Neural progenitor cell (in vitro differentiated cells): ENCODE measurements around the gene CMC2. TPM values are rescaled to one million over a fixed set of nuclear protein-coding genes. Genes with fewer than 3 reads are reported as not detected.

Experiments used
- DNase-seq: peaks from one replicate; pipeline ENCODE4 v3.0.0-alpha.2; 2016; ENCODE audit warnings: low spot score
- H2AFZ ChIP-seq: fragments of 200-600 bp; sonication (generic); replicated peaks from 2 replicates; pipeline ENCODE4 v1.6.1; 2016; ENCODE audit warnings: antibody characterized with exemption
- H3F3A ChIP-seq: fragments of 200-600 bp; sonication (generic); 2 replicates; pipeline ENCODE4 v1.6.1; 2016; ENCODE audit warnings: antibody characterized with exemption, low read depth
- H3K27ac ChIP-seq: fragments of 200-600 bp; sonication (generic); 2 replicates; pipeline ENCODE4 v1.5.1; 2016; ENCODE audit warnings: mild to moderate bottlenecking
- H3K27me3 ChIP-seq: fragments of 200-600 bp; sonication (generic); 2 replicates; pipeline ENCODE4 v1.6.1; 2016; ENCODE audit warnings: mild to moderate bottlenecking, moderate library complexity
- H3K36me3 ChIP-seq: fragments of 200-600 bp; sonication (generic); 2 replicates; pipeline ENCODE4 v1.5.1; 2016
- H3K4me1 ChIP-seq: fragments of 200-600 bp; sonication (generic); 2 replicates; pipeline ENCODE4 v1.6.1; 2016; ENCODE audit warnings: mixed run types
- H3K4me2 ChIP-seq: fragments of 200-600 bp; sonication (generic); 2 replicates; pipeline ENCODE4 v1.6.1; 2016
- H3K4me3 ChIP-seq: fragments of 200-600 bp; sonication (generic); 2 replicates; pipeline ENCODE4 v1.5.1; 2016
- H3K79me2 ChIP-seq: fragments of 200-600 bp; sonication (generic); 2 replicates; pipeline ENCODE4 v1.6.1; 2016; ENCODE audit warnings: low read depth
- H3K9ac ChIP-seq: fragments of 200-600 bp; sonication (generic); 2 replicates; pipeline ENCODE4 v1.6.1; 2016
- H3K9me3 ChIP-seq: fragments of 200-600 bp; sonication (generic); 2 replicates; pipeline ENCODE4 v1.5.1; 2016; ENCODE audit warnings: low read depth
- H4K20me1 ChIP-seq: fragments of 200-600 bp; sonication (generic); 2 replicates; pipeline ENCODE4 v1.6.1; 2016; ENCODE audit warnings: low read depth
- H3K27ac Mint-ChIP-seq: 3 replicates; pipeline ENCODE4 v1.8.0; 2021; ENCODE audit warnings: mixed read lengths
- H3K27me3 Mint-ChIP-seq: 2 replicates; pipeline ENCODE4 v1.8.0; 2022; ENCODE audit warnings: low read depth, mild to moderate bottlenecking, inconsistent platforms, moderate library complexity, mixed read lengths; ENCODE audit not compliant: insufficient read depth
- H3K36me3 Mint-ChIP-seq: 3 replicates; pipeline ENCODE4 v1.8.0; 2021; ENCODE audit warnings: mixed read lengths
- H3K4me1 Mint-ChIP-seq: 3 replicates; pipeline ENCODE4 v1.8.0; 2021; ENCODE audit warnings: mixed read lengths
- H3K4me3 Mint-ChIP-seq: 3 replicates; pipeline ENCODE4 v1.8.0; 2021; ENCODE audit warnings: mild to moderate bottlenecking, moderate library complexity, mixed read lengths
- H3K9me3 Mint-ChIP-seq: 3 replicates; pipeline ENCODE4 v1.8.0; 2020; ENCODE audit warnings: mixed read lengths
- EZH2 ChIP-seq: fragments of 200-600 bp; sonication (generic); IDR thresholded peaks from 2 replicates; pipeline ENCODE4 v1.6.1; 2017; ENCODE audit warnings: antibody characterized with exemption, mild to moderate bottlenecking, moderate library complexity
- EZH2phosphoT487 ChIP-seq: fragments of 200-600 bp; sonication (generic); IDR thresholded peaks from 2 replicates; pipeline ENCODE4 v1.6.1; 2017; ENCODE audit warnings: antibody characterized with exemption
- total RNA-seq: library from RNA; depleted of rRNA; stranded (reverse); fragments of >200 nt; gene quantifications from 2 replicates; pipeline ENCODE4 v1.2.3, GENCODE V29; 2015; ENCODE audit warnings: low replicate concordance
- TF ChIP-seq, protein P1 (sequence below): fragments of 200-600 bp; sonication (generic); IDR thresholded peaks from 2 replicates; pipeline ENCODE4 v1.5.1; 2017; ENCODE audit warnings: antibody characterized with exemption, mild to moderate bottlenecking

The CMC2 gene
- total RNA-seq, 1 donor from 2014 or later, result 138 TPM

DNA sequence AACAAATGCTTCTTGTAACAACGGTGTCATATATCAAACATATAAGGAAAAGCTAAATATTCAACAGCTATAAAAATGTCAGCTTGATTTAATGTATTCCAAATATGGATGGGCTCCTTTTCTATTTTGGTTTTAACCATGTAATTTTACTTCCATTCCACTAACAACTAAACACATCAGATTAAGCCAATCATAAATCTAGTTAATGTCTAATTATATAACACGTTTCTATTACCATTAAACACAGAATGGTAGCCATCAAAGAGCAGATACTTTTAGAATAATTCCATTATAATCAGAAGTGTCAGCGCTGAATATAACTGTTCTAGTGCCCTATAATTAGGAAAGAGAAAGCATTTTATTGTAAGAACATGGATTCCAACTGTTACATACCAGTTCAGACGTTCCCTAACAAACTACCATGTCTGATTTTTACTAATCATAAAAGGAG lies 10.0 kb downstream of the CMC2 start:
- Mint-ChIP-seq H3K27me3 (peaks cover 4% of the 10 kb centered on the region), H3K4me3 (no peak overlapping the region), H3K36me3 (peaks cover 14% of the 10 kb centered on the region), H3K27ac (no peak overlapping the region), H3K4me1 (peaks cover 13% of the 10 kb centered on the region), H3K9me3 (peaks cover 4% of the 10 kb centered on the region)
- Histone ChIP-seq H3K9me3 (no peaks in the 10 kb centered on the region), H3F3A (no peaks in the 10 kb centered on the region), H3K36me3 (no peaks in the 10 kb centered on the region), H3K4me2 (no peak overlapping the region), H3K9ac (no peak overlapping the region), H3K79me2 (peaks cover 75% of the 10 kb centered on the region), H3K27ac (no peak overlapping the region), H3K4me1 (peaks cover 10% of the 10 kb centered on the region), H3K27me3 (no peaks in the 10 kb centered on the region), H3K4me3 (no peak overlapping the region), H4K20me1 (no peaks in the 10 kb centered on the region), H2AFZ (no peak overlapping the region)
- no peak for TF ChIP-seq EZH2
- TF ChIP-seq, protein P1, sequence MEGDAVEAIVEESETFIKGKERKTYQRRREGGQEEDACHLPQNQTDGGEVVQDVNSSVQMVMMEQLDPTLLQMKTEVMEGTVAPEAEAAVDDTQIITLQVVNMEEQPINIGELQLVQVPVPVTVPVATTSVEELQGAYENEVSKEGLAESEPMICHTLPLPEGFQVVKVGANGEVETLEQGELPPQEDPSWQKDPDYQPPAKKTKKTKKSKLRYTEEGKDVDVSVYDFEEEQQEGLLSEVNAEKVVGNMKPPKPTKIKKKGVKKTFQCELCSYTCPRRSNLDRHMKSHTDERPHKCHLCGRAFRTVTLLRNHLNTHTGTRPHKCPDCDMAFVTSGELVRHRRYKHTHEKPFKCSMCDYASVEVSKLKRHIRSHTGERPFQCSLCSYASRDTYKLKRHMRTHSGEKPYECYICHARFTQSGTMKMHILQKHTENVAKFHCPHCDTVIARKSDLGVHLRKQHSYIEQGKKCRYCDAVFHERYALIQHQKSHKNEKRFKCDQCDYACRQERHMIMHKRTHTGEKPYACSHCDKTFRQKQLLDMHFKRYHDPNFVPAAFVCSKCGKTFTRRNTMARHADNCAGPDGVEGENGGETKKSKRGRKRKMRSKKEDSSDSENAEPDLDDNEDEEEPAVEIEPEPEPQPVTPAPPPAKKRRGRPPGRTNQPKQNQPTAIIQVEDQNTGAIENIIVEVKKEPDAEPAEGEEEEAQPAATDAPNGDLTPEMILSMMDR, result no peak
- TF ChIP-seq EZH2phosphoT487, result no peak
- DNase-seq, result no peak

DNA sequence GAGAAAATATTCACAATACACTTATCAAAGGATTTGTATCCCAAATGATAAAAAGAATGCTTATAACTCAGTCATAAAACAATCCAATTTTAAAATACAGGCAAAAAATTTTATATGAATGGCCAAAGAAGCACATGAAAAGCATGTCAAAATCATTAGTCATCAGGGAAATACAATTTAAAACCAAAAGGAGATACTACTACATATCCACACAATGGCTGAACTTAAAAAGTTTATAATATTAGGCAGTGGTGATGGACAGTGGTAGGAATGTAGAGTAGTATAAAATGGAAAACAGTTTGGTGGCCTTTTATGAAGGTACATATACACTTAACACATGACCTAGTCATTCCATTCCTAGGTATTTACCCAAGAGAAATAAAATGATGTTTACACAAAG lies 12.2 kb downstream of the CMC2 start:
- H3K4me1 Mint-ChIP-seq, result peaks cover 13% of the 10 kb centered on the region
- no peak overlapping the region for H3K27ac Mint-ChIP-seq
- H3K9me3 ChIP-seq, result no peaks in the 10 kb centered on the region
- peaks cover under 1% of the 10 kb centered on the region for H3K9me3 Mint-ChIP-seq
- DNase-seq, result no peak
- no peak overlapping the region for H3K27ac ChIP-seq
- H3K4me3 Mint-ChIP-seq, result no peak overlapping the region
- no peak overlapping the region for H3K9ac ChIP-seq
- H3F3A ChIP-seq, result no peaks in the 10 kb centered on the region
- no peaks in the 10 kb centered on the region for H3K27me3 ChIP-seq
- H3K4me3 ChIP-seq, result no peak overlapping the region
- H3K27me3 Mint-ChIP-seq, result peaks cover 4% of the 10 kb centered on the region
- no peaks in the 10 kb centered on the region for H4K20me1 ChIP-seq
- no peak overlapping the region for H2AFZ ChIP-seq
- H3K4me1 ChIP-seq, result peaks cover 10% of the 10 kb centered on the region
- H3K36me3 Mint-ChIP-seq, result peaks cover 12% of the 10 kb centered on the region
- H3K4me2 ChIP-seq, result no peak overlapping the region
- no peaks in the 10 kb centered on the region for H3K36me3 ChIP-seq
- peaks cover 52% of the 10 kb centered on the region for H3K79me2 ChIP-seq
- TF ChIP-seq, protein P1, result no peak
- TF ChIP-seq EZH2 (no peak), EZH2phosphoT487 (no peak)

DNA sequence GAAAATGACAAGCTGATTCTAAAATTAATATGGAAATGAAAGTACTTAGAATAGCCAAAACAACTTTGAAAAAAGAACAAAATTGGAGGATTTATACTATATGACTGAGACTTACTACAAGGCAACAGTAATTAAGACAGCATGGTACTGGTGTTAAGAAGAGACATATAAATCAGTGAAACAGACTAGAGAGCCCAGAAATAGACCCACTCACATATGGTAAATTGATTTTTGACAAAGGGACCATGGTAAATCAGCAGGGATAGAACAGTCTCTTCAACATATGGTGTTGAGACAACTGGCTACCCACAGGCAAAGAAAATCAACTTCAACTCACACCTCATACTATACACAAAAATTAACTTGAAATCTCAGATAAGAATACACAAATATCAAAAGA lies 12.9 kb downstream of the CMC2 start:
- no peaks in the 10 kb centered on the region for H3K36me3 ChIP-seq
- H3K79me2 ChIP-seq, result peaks cover 46% of the 10 kb centered on the region
- peaks cover 6% of the 10 kb centered on the region for H3K36me3 Mint-ChIP-seq
- no peaks in the 10 kb centered on the region for H4K20me1 ChIP-seq
- H3K27me3 ChIP-seq, result no peaks in the 10 kb centered on the region
- no peaks in the 10 kb centered on the region for H3K9me3 ChIP-seq
- H3K4me1 Mint-ChIP-seq, result peaks cover 13% of the 10 kb centered on the region
- H3K4me3 Mint-ChIP-seq, result no peak overlapping the region
- TF ChIP-seq EZH2 (no peak), EZH2phosphoT487 (no peak)
- TF ChIP-seq, protein P1, result no peak
- no peaks in the 10 kb centered on the region for H3K9me3 Mint-ChIP-seq
- no peak overlapping the region for H3K4me2 ChIP-seq
- no peak overlapping the region for H3K4me3 ChIP-seq
- H3K27me3 Mint-ChIP-seq, result peaks cover 4% of the 10 kb centered on the region
- no peak overlapping the region for H3K9ac ChIP-seq
- no peak overlapping the region for H2AFZ ChIP-seq
- H3K27ac ChIP-seq, result no peak overlapping the region
- no peak overlapping the region for H3K27ac Mint-ChIP-seq
- H3F3A ChIP-seq, result no peaks in the 10 kb centered on the region
- peaks cover 10% of the 10 kb centered on the region for H3K4me1 ChIP-seq
- DNase-seq, result no peak
